Loucy (cell line): ENCODE measurements around the gene CLPTM1.

Experiments
- H2AFZ ChIP-seq: fragments of 200-600 bp; sonication (generic); 2 replicates; pipeline ENCODE4 v1.6.0; 2016; ENCODE audit warnings: antibody characterized with exemption, mild to moderate bottlenecking, low read length, moderate library complexity
- H3F3A ChIP-seq: fragments of 200-600 bp; 2 replicates; pipeline ENCODE4 v1.6.0; 2016; ENCODE audit warnings: antibody characterized with exemption, low read depth, mild to moderate bottlenecking
- H3K27me3 ChIP-seq: fragments of 200-600 bp; sonication (generic); 2 replicates; pipeline ENCODE4 v1.6.1; 2014; ENCODE audit warnings: low read length, mild to moderate bottlenecking; ENCODE audit not compliant: insufficient read depth, poor library complexity, severe bottlenecking
- H3K36me3 ChIP-seq: fragments of 200-600 bp; sonication (generic); 2 replicates; pipeline ENCODE4 v1.6.1; 2016; ENCODE audit warnings: low read length; ENCODE audit not compliant: insufficient read depth
- H3K4me1 ChIP-seq: fragments of 200-600 bp; sonication (generic); 2 replicates; pipeline ENCODE4 v1.5.1; 2014; ENCODE audit warnings: low read length, mild to moderate bottlenecking; ENCODE audit not compliant: insufficient read depth, poor library complexity, severe bottlenecking
- H3K4me2 ChIP-seq: fragments of 200-600 bp; sonication (generic); 2 replicates; pipeline ENCODE4 v1.6.0; 2014; ENCODE audit warnings: antibody characterized with exemption, low read length, low read depth, mild to moderate bottlenecking; ENCODE audit not compliant: poor library complexity, severe bottlenecking
- H3K4me3 ChIP-seq: fragments of 200-600 bp; sonication (generic); 2 replicates; pipeline ENCODE4 v1.5.1; 2014; ENCODE audit warnings: low read length, mild to moderate bottlenecking, mixed read lengths; ENCODE audit not compliant: poor library complexity, severe bottlenecking
- H3K79me2 ChIP-seq: fragments of 200-600 bp; sonication (generic); 2 replicates; pipeline ENCODE4 v1.6.1; 2014; ENCODE audit warnings: low read length; ENCODE audit not compliant: insufficient read depth
- H3K9ac ChIP-seq: fragments of 200-600 bp; sonication (generic); 2 replicates; pipeline ENCODE4 v1.6.0; 2014; ENCODE audit warnings: mild to moderate bottlenecking, low read depth, low read length, moderate library complexity; ENCODE audit not compliant: poor library complexity, severe bottlenecking
- H3K9me2 ChIP-seq: fragments of 200-600 bp; sonication (generic); replicated peaks from 2 replicates; pipeline ENCODE4 v1.6.1; 2016; ENCODE audit warnings: low read depth, low read length, mixed read lengths
- H3K9me3 ChIP-seq: fragments of 200-600 bp; sonication (generic); 2 replicates; pipeline ENCODE4 v1.6.1; 2014; ENCODE audit warnings: mild to moderate bottlenecking, antibody characterized with exemption, low read length, low read depth; ENCODE audit not compliant: insufficient read depth
- H4K20me1 ChIP-seq: fragments of 200-600 bp; sonication (generic); 2 replicates; pipeline ENCODE4 v1.6.0; 2014; ENCODE audit warnings: antibody characterized with exemption, low read length, mild to moderate bottlenecking; ENCODE audit not compliant: insufficient read depth, poor library complexity, severe bottlenecking
- EZH2phosphoT487 ChIP-seq: fragments of 200-600 bp; IDR thresholded peaks from 2 replicates; pipeline ENCODE4 v1.6.1; 2018; ENCODE audit warnings: antibody characterized with exemption, mild to moderate bottlenecking, moderate library complexity, borderline replicate concordance
- TF ChIP-seq, protein P1 (sequence below): fragments of 200-600 bp; sonication (generic); conservative IDR thresholded peaks from 2 replicates; pipeline ENCODE4 v1.5.1; 2014; ENCODE audit warnings: mild to moderate bottlenecking, antibody characterized with exemption, low read length

Gene CLPTM1

DNA sequence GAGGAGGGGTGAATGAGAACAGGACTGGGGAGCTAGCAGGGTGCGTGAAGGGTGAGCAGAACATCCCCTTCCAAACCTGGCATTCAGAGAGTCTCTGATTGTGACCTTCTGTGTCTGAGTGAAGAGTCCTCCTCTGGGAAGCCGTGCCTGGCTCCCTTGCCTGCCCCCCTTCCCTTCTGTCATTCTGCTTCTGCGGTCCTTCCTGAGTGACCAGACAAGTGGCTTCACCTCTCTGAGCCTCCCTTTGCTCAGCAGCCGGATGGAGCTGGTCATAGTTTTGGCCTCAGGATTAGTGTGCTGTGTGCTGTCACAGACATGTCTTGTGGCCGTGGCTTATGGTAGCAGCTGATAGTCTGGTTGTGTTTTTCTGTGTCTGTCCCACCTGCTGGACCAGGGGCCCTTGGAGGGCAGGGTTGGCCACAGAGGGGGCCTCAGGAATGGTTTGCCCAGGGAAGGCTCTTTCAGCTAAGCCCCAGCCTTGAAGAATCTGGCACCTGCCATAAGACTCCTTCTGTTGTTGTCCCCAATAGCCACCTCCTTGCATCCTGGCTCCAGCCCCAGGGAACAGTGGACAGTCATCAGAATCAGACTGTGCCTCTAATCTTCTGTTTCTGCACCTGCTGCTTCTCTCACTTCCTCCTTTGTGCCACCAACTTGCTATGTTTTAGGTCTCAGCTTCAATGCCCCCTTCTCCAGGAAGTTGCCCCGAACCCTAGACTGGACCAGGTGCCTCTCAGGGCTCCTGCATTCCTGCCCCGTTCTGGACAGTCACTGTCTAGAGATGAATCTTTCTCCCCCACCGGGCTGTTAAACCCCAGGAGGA is 5.9 kb downstream of the CLPTM1 start:
- H3K9me2 ChIP-seq = no peaks in the 10 kb centered on the region
- H3K27me3 ChIP-seq = no peaks in the 10 kb centered on the region
- H3K9me3 ChIP-seq = no peaks in the 10 kb centered on the region
- peaks cover 58% of the 10 kb centered on the region for H3K79me2 ChIP-seq
- peak overlapping the region; percentile 32 for H3K9ac ChIP-seq
- H3F3A ChIP-seq = no peaks in the 10 kb centered on the region
- H3K4me1 ChIP-seq = peaks cover 38% of the 10 kb centered on the region
- no peak overlapping the region for H3K4me3 ChIP-seq
- TF ChIP-seq EZH2phosphoT487 = no peak
- TF ChIP-seq, protein P1, sequence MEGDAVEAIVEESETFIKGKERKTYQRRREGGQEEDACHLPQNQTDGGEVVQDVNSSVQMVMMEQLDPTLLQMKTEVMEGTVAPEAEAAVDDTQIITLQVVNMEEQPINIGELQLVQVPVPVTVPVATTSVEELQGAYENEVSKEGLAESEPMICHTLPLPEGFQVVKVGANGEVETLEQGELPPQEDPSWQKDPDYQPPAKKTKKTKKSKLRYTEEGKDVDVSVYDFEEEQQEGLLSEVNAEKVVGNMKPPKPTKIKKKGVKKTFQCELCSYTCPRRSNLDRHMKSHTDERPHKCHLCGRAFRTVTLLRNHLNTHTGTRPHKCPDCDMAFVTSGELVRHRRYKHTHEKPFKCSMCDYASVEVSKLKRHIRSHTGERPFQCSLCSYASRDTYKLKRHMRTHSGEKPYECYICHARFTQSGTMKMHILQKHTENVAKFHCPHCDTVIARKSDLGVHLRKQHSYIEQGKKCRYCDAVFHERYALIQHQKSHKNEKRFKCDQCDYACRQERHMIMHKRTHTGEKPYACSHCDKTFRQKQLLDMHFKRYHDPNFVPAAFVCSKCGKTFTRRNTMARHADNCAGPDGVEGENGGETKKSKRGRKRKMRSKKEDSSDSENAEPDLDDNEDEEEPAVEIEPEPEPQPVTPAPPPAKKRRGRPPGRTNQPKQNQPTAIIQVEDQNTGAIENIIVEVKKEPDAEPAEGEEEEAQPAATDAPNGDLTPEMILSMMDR = no peak
- peaks cover 9% of the 10 kb centered on the region for H4K20me1 ChIP-seq
- peaks cover 13% of the 10 kb centered on the region; the same call in 1 of the 2 replicates for H3K36me3 ChIP-seq
- H2AFZ ChIP-seq = no peak overlapping the region
- H3K4me2 ChIP-seq = peak overlapping the region; percentile 86

DNA sequence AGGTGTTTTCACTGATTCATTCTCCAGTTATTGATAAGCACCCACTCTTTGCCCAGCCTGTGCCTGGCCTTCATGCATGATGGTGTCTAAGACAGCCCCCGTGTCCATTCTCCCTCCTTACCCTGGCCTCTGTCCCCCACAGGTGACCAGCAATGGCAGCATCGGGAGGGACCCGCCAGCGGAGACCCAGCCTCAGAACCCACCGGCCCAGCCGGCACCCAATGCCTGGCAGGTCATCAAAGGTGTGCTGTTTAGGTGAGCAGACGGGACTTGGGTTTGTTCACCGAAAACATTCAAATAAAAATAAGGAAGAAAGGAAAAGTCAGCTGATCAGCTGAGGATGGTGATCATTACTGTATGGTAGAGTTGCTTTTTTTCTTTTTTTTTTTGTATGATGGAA is 6.6 kb downstream of the CLPTM1 start:
- peaks cover 51% of the 10 kb centered on the region for H3K79me2 ChIP-seq
- H3K4me3 ChIP-seq = no peak overlapping the region
- H3K4me1 ChIP-seq = peaks cover 30% of the 10 kb centered on the region
- H3K9ac ChIP-seq = no peak overlapping the region
- TF ChIP-seq, protein P1 = no peak
- no peak for TF ChIP-seq EZH2phosphoT487
- no peaks in the 10 kb centered on the region for H3K9me3 ChIP-seq
- no peaks in the 10 kb centered on the region for H3F3A ChIP-seq
- H3K4me2 ChIP-seq = no peak overlapping the region
- H3K36me3 ChIP-seq = peaks cover 13% of the 10 kb centered on the region; the same call in 1 of the 2 replicates
- no peaks in the 10 kb centered on the region for H3K9me2 ChIP-seq
- H2AFZ ChIP-seq = no peak overlapping the region
- H3K27me3 ChIP-seq = no peaks in the 10 kb centered on the region
- H4K20me1 ChIP-seq = peaks cover 8% of the 10 kb centered on the region

DNA sequence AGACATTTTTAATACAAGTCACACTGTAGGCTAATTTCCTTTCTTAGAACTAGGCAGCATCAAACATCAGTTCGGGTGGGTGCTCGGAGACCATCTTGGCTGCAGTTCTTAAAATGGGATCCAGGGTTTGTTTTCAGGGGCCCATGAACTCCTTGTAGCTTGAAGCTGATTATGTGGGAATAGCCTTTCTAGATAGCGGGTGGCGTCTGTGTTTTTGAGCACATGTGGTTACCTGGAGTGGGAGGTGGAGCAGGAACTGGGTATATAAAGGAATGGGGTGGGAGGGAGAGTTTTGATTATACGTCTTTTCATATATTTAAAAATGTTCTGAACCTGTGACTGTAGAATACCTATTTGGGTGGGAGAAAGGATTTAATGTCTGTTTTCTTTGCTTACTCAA is 12.9 kb downstream of the CLPTM1 start:
- Histone ChIP-seq H3K4me3 (no peak overlapping the region), H2AFZ (no peak overlapping the region), H3K9me2 (no peaks in the 10 kb centered on the region), H3K79me2 (no peaks in the 10 kb centered on the region), H3K9ac (no peak overlapping the region), H3K4me2 (no peak overlapping the region), H3F3A (no peaks in the 10 kb centered on the region), H3K9me3 (no peaks in the 10 kb centered on the region), H3K36me3 (peaks cover 12% of the 10 kb centered on the region; the same call in 1 of the 2 replicates), H3K4me1 (no peaks in the 10 kb centered on the region), H4K20me1 (no peaks in the 10 kb centered on the region), H3K27me3 (no peaks in the 10 kb centered on the region)
- TF ChIP-seq, protein P1 = no peak
- no peak for TF ChIP-seq EZH2phosphoT487
